ENCODE measurements around the gene GALNT17. TPM values are rescaled to one million over a fixed set of nuclear protein-coding genes. Genes with fewer than 3 reads are reported as not detected.

The GALNT17 gene
- total and polyA plus RNA-seq, 4 donors: 2.8 to 10.8 (median 7.4) TPM

DNA sequence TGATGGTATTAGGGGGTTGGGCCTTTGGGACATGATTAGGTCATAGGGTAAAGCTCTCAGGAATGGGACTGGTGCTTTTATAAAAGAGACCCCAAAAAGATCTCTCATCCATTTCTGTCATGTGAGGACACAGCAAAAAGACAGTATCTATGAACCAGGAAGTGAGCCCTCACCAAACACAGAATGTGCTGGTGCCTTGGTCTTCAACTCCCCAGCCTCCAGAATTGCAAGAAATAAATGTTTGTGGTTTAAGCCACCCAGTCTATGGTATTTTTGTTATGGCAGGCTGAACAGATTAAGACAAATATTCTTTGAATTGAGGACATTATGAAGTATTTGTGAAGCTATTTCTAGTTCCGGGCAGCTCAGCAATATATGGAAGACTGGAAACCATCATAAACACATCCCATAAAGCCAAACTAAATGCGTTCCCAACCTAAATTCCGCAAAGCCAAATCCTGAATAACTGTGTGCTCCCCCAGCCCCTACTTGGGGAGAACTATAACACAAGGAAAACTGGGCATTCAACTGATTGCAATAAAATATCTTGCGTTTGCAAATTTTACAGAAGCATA is 153.7 kb downstream of the GALNT17 start:
- no peaks in the 10 kb centered on the region for H3K36me3 ChIP-seq (ENCODE audit: control insufficient read depth in 4 of 4, insufficient read depth in 4 of 4, low read length in 4 of 4)
- WGBS, 2 donors: 87 to 88% methylated on average over 4 of the region's 4 CpGs
- no peak overlapping the region for H3K27ac ChIP-seq (ENCODE audit: low read depth in 1 of 2, low read length in 1 of 2)

DNA sequence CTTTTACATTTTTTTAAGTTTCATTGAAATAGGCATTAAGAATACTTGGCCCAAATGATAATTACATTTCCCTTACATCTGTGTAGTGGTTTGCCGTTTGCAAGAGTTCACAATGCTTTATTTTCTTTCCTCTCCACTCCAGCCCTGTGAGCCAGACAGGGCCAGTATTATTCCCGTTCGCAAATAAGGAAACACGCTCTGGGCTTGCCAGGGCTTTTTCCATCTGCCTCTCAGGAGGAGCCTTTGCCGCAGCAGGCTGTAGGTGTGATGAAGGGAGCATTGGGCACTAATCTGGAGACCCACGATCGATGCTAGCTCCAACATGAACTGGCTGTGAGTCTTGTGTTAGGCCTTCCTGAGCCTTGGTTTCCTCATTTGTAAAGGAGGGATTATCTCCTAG is 154.4 kb downstream of the GALNT17 start:
- ATAC-seq (ENCODE audit: insufficient read depth, low FRiP score): no peak
- TF ChIP-seq, protein P1, sequence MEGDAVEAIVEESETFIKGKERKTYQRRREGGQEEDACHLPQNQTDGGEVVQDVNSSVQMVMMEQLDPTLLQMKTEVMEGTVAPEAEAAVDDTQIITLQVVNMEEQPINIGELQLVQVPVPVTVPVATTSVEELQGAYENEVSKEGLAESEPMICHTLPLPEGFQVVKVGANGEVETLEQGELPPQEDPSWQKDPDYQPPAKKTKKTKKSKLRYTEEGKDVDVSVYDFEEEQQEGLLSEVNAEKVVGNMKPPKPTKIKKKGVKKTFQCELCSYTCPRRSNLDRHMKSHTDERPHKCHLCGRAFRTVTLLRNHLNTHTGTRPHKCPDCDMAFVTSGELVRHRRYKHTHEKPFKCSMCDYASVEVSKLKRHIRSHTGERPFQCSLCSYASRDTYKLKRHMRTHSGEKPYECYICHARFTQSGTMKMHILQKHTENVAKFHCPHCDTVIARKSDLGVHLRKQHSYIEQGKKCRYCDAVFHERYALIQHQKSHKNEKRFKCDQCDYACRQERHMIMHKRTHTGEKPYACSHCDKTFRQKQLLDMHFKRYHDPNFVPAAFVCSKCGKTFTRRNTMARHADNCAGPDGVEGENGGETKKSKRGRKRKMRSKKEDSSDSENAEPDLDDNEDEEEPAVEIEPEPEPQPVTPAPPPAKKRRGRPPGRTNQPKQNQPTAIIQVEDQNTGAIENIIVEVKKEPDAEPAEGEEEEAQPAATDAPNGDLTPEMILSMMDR (IDR thresholded peaks at IDR 0.05; ENCODE audit: control extremely low read depth, extremely low read depth): no peak
- peaks cover 0 to 31% (median 6%) of the 10 kb centered on the region in 5 donors for H3K4me1 ChIP-seq (ENCODE audit: control insufficient read depth in 5 of 5, insufficient read depth in 5 of 5, low read length in 5 of 5)
- peaks cover 0 to 5% (median 0%) of the 10 kb centered on the region in 4 donors for H3K9me3 ChIP-seq (ENCODE audit: control insufficient read depth in 4 of 4, insufficient read depth in 3 of 4, low read length in 3 of 4)
- H3K9ac ChIP-seq (ENCODE audit: insufficient read depth in 1 of 2, low read length in 2 of 2): peak overlapping the region in 1 of 2 donors; percentile 23
- H3K27me3 ChIP-seq (ENCODE audit: control insufficient read depth in 3 of 3, insufficient read depth in 3 of 3, low read length in 2 of 3): no peaks in the 10 kb centered on the region
- H3K4me3 ChIP-seq: no peak overlapping the region
- 68 to 80% methylated on average over 7 of the region's 7 CpGs for WGBS, 2 donors
- H3K27ac ChIP-seq (ENCODE audit: low read depth in 1 of 2, low read length in 1 of 2): no peak overlapping the region
- no peaks in the 10 kb centered on the region for H3K36me3 ChIP-seq (ENCODE audit: control insufficient read depth in 4 of 4, insufficient read depth in 4 of 4, low read length in 4 of 4)
- peak in 2 of 3 donors; percentile 41 to 67 for DNase-seq

More for the DNA sequence above, 153.7 kb downstream of the GALNT17 start:
- H3K4me1 ChIP-seq (ENCODE audit: control insufficient read depth in 5 of 5, insufficient read depth in 5 of 5, low read length in 5 of 5): peaks cover 0 to 29% (median 5%) of the 10 kb centered on the region in 5 donors
- ATAC-seq (ENCODE audit: insufficient read depth, low FRiP score) (no peak), DNase-seq (peak in 2 of 3 donors; percentile 60 to 79)
- no peaks in the 10 kb centered on the region for H3K27me3 ChIP-seq (ENCODE audit: control insufficient read depth in 3 of 3, insufficient read depth in 3 of 3, low read length in 2 of 3)
- no peak overlapping the region for H3K4me3 ChIP-seq
- peaks cover 0 to 5% (median 0%) of the 10 kb centered on the region in 4 donors for H3K9me3 ChIP-seq (ENCODE audit: control insufficient read depth in 4 of 4, insufficient read depth in 3 of 4, low read length in 3 of 4)
- TF ChIP-seq, protein P1 (IDR thresholded peaks at IDR 0.05; ENCODE audit: control extremely low read depth, extremely low read depth): no peak
- no peak overlapping the region for H3K9ac ChIP-seq (ENCODE audit: insufficient read depth in 1 of 2, low read length in 2 of 2)

DNA sequence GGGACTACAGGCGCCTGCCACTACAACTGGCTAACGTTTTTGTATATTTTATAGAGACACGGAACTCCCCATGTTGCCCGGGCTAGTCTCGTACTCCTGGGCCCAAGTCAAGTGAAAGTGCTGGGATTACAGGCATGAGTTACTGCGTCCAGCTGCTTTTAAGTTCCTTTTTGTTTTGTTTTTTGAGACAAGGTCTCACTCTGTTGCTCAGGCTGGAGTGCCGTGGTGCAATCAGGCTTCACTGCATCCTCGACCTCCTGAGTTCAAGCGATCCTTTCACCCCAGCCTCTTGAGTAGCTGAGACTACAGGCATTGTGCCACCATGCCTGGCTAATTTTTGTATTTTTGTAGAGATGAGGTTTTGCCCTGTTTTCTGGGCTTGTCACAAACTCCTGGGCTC is 155.0 kb downstream of the GALNT17 start:
- no peak for ATAC-seq (ENCODE audit: insufficient read depth, low FRiP score)
- Histone ChIP-seq H3K36me3 (ENCODE audit: control insufficient read depth in 4 of 4, insufficient read depth in 4 of 4, low read length in 4 of 4) (no peaks in the 10 kb centered on the region), H3K9me3 (ENCODE audit: control insufficient read depth in 4 of 4, insufficient read depth in 3 of 4, low read length in 3 of 4) (peaks cover 0 to 5% (median 0%) of the 10 kb centered on the region in 4 donors), H3K9ac (ENCODE audit: insufficient read depth in 1 of 2, low read length in 2 of 2) (peak overlapping the region in 1 of 2 donors; percentile 46), H3K27me3 (ENCODE audit: control insufficient read depth in 3 of 3, insufficient read depth in 3 of 3, low read length in 2 of 3) (no peaks in the 10 kb centered on the region), H3K4me3 (no peak overlapping the region), H3K4me1 (ENCODE audit: control insufficient read depth in 5 of 5, insufficient read depth in 5 of 5, low read length in 5 of 5) (peaks cover 0 to 31% (median 6%) of the 10 kb centered on the region in 5 donors), H3K27ac (ENCODE audit: low read depth in 1 of 2, low read length in 1 of 2) (no peak overlapping the region)
- TF ChIP-seq, protein P1 (IDR thresholded peaks at IDR 0.05; ENCODE audit: control extremely low read depth, extremely low read depth): no peak
- 64 to 80% methylated on average over 9 of the region's 9 CpGs for WGBS, 2 donors
- DNase-seq: peak in 2 of 3 donors; percentile 58 to 61

All from lung (tissue), 12 donors.